Measurements from ENCODE around the gene PUS10. TPM values are rescaled to one million over a fixed set of nuclear protein-coding genes. Genes with fewer than 3 reads are reported as not detected.
"Not testable (repeated sequence)": the region's sequence is repeated elsewhere in the genome, so short reads cannot be mapped to it uniquely, and the experiment has no call there.

The PUS10 gene
- total RNA-seq, 2 donors from 2014 or later: 8.5 to 13.4 TPM

- Mint-ChIP-seq H3K36me3 (peaks cover 23 to 32% of the 10 kb centered on the region in 2 donors), H3K27ac (peak overlapping the region; percentile 96 to 100), H3K9me3 (no peaks in the 10 kb centered on the region)
- ATAC-seq: peak in 1 of 2 donors; percentile 1
- no peak for DNase-seq (ENCODE audit: low spot score in 2 of 2)
Observed at GRCh38 chr2:61018318-61018755, 282 bp upstream of the PUS10 start.

- DNase-seq (ENCODE audit: low spot score in 2 of 2) (peak; percentile 70 to 73), ATAC-seq (peak; percentile 40 to 74)
- Mint-ChIP-seq H3K9me3 (no peaks in the 10 kb centered on the region), H3K36me3 (peaks cover 21 to 28% of the 10 kb centered on the region in 2 donors), H3K27ac (peak overlapping the region; percentile 96 to 100)
Observed at GRCh38 chr2:61017003-61017555, 976 bp downstream of the PUS10 start.

DNA sequence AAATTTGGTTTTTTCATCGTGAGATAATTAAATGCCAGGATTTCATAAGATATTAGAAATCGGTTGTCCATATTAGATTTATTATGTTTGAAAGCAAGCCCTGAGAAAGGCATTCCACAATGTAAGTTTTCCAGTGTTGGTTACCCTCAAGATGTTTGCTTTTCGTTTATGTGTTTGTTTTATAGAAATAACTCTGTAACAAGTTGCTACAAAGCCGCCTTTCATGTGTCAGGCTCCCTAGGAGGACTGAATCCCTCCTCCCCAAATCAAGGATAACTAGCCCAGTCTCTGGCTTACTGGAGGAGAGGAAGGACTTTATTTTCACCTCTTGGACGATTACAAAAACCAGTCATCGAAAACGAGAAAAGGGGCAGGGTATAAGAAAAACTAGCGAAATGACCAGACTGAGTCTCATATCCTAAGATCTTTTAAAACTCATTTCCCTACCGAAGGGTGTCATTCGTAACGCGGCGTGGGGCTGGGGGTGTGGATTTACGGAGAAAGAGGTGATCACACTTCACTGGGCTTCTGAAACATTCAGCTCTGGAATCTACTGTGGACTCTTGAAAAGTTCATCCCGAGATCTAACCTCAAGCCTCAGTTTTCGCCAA is 1.6 kb downstream of the PUS10 start:
- peaks cover 15 to 22% of the 10 kb centered on the region in 2 donors for H3K36me3 Mint-ChIP-seq
- ATAC-seq: peak; percentile 72 to 73
- H3K9me3 Mint-ChIP-seq: no peaks in the 10 kb centered on the region
- H3K27ac Mint-ChIP-seq: peak overlapping the region; percentile 96 to 100
- DNase-seq (ENCODE audit: low spot score in 2 of 2): peak; percentile 65 to 77

- Mint-ChIP-seq H3K9me3 (no peaks in the 10 kb centered on the region), H3K36me3 (peaks cover 14 to 21% of the 10 kb centered on the region in 2 donors), H3K27ac (peak overlapping the region in 1 of 2 donors; percentile 96)
- ATAC-seq (no peak), DNase-seq (ENCODE audit: low spot score in 2 of 2) (no peak)
Observed at GRCh38 chr2:61015976-61016375, 2.1 kb downstream of the PUS10 start.

DNA sequence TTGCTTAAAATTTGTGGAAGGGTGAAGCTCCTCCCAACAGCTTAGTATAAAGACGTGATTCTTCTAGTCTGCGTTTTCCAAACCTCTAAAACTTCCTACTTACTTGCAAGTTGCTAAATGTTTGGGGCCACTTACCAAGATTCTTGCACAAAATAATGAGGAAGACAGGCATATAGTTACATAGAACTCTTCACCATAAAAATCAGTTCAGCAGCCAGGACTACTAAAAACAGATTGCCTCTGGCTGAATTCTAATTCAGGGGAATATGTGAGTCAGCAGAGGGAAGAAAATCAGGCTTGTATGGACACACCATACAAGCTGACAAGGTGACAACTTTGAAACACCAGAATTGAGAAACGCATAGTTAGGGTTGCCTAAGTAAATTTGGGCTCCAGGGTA is 3.3 kb downstream of the PUS10 start:
- no peak for ATAC-seq
- no peak for DNase-seq (ENCODE audit: low spot score in 2 of 2)
- peaks cover 14 to 18% of the 10 kb centered on the region in 2 donors for H3K36me3 Mint-ChIP-seq
- H3K9me3 Mint-ChIP-seq: no peaks in the 10 kb centered on the region
- no peak overlapping the region for H3K27ac Mint-ChIP-seq

- peak overlapping the region in 1 of 2 donors; percentile 84 for H3K27ac Mint-ChIP-seq
- DNase-seq (ENCODE audit: low spot score in 2 of 2) (no peak), ATAC-seq (no peak)
- H3K36me3 Mint-ChIP-seq: peaks cover 12 to 13% of the 10 kb centered on the region in 2 donors
- H3K9me3 Mint-ChIP-seq: no peaks in the 10 kb centered on the region
Observed at GRCh38 chr2:61013382-61013781, 4.7 kb downstream of the PUS10 start.

GRCh38 chr2:61012303-61012702 is 5.8 kb downstream of the PUS10 start:
- peak overlapping the region; percentile 45 to 84 for H3K27ac Mint-ChIP-seq
- not testable (repeated sequence) for H3K9me3 Mint-ChIP-seq, H3K36me3 Mint-ChIP-seq
- DNase-seq (ENCODE audit: low spot score in 2 of 2) (peak in 1 of 2 donors; percentile 62), ATAC-seq (peak; percentile 21 to 52)

- Mint-ChIP-seq H3K9me3 (no peaks in the 10 kb centered on the region), H3K27ac (no peak overlapping the region), H3K36me3 (no peaks in the 10 kb centered on the region)
- DNase-seq (ENCODE audit: low spot score in 2 of 2) (no peak), ATAC-seq (no peak)
Observed at GRCh38 chr2:61011678-61012077, 6.4 kb downstream of the PUS10 start.

DNA sequence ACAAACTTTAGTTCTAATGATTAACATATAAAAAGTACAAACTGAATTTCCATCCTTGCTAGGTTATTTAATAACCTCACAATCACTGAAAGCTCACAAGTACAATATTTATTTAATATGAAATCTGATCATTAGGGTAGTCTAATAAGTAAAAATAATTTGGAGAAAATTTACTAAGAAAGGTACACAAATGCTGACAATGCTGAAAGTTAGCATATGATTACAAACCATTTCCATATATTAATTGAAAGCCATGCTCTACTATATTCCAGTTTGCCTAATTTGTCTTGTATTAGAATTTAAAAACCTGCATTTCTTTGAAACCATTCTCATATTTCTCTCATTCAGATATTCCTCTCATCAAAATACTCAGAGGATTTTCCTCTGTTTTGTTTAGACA is 8.7 kb downstream of the PUS10 start:
- no peaks in the 10 kb centered on the region for H3K36me3 Mint-ChIP-seq
- H3K27ac Mint-ChIP-seq: no peak overlapping the region
- no peak for ATAC-seq
- no peaks in the 10 kb centered on the region for H3K9me3 Mint-ChIP-seq
- DNase-seq (ENCODE audit: low spot score in 2 of 2): no peak

DNA sequence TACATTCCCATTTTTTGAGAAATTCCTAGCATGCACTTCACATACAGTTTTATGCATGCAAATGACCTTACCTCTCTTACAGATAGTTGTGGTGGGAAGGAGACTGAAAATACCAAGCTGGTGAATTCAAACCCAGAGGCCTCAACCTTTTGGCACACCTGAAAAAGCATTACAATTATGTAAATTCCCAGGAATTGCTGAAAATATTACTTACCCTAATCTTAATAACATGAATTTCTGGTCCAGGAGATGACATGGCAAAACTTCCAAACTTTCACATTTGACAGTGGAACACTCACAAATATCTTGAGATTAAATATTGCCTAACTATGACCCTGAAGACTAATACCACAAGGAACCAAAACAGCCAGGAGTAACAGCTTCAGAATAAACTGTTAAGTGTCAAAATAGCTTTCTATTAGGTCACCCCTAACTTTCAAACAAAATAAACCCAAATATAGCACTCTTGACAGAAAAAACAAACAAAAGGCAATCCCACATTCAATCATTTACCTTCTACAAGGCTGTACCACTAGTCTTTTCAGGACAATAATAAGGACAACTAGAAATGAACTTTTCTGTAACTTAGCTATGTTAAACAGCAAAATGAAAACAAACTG is 11.5 kb downstream of the PUS10 start:
- Mint-ChIP-seq H3K36me3 (no peaks in the 10 kb centered on the region), H3K27ac (no peak overlapping the region), H3K9me3 (no peaks in the 10 kb centered on the region)
- no peak for ATAC-seq
- no peak for DNase-seq (ENCODE audit: low spot score in 2 of 2)

GRCh38 chr2:61005736-61006135 is 12.3 kb downstream of the PUS10 start:
- H3K27ac Mint-ChIP-seq: no peak overlapping the region
- no peak for DNase-seq (ENCODE audit: low spot score in 2 of 2)

DNA sequence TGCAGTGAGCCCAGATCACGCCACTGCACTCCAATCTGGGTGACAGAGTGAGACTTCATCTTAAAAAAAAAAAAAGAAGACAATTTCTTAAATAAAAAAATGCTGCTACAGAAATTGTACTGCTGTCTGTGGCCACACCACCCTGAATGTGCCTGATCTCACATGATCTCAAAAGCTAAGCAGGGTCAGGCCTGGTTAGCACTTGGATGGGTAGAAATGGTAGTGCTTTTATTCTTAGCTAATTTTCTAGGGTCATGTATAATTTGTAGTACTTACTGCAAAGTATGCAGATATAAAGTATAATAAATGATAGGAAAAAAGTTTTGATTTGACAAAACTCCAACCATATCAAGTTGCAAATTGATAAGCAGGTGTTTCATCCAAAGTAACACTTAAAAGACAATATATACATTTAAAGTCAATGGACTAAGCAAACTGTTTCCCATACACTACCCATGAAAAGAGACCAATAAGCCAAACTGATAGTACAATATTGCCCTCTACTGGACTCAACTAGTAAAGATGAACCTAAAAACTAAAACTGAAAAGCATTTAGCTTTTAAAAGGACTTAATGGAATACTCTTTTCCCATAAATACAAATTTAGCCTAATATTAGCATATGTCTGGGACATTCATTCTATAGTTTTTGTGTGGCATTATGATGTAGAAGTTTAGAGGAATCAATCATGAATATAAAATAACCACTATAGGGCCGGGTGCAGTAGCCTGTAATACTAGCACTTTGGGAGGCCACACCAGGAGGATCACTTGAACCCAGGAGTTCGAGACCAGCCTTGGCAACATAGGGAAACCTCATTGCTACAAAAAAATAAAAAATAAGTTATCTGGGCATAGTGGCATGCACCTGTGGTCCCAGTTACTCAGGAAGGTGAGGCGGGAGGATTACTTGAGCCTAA is 19.2 kb downstream of the PUS10 start:
- H3K9me3 Mint-ChIP-seq: no peaks in the 10 kb centered on the region
- no peaks in the 10 kb centered on the region for H3K36me3 Mint-ChIP-seq
- no peak overlapping the region for H3K27ac Mint-ChIP-seq
- DNase-seq (ENCODE audit: low spot score in 2 of 2) (no peak), ATAC-seq (peak; percentile 53 to 67)

More at GRCh38 chr2:61005736-61006135, 12.3 kb downstream of the PUS10 start:
- ATAC-seq: no peak
- H3K36me3 Mint-ChIP-seq: no peaks in the 10 kb centered on the region
- no peaks in the 10 kb centered on the region for H3K9me3 Mint-ChIP-seq

DNA sequence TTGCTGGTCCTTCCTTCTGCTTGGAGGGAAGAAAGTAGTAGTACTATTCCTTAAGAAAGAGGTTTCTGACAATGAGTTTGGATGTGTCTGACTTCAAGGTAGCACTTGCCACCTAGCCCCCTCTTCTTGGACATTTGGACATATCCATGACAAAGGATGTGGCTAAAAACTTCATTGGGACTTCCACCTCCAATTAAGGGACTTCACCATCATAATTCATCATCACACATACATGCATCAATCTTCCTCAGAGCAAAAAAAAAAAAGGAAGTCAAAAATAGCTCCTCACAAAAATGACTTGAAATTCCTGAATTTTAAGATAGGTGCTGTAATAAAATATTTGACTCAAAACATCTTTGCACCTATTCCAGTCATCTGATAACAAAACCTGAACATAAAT is 23.9 kb downstream of the PUS10 start:
- Mint-ChIP-seq H3K27ac (no peak overlapping the region), H3K36me3 (peaks cover 0 to 22% of the 10 kb centered on the region in 2 donors), H3K9me3 (no peaks in the 10 kb centered on the region)
- DNase-seq (ENCODE audit: low spot score in 2 of 2): no peak
- no peak for ATAC-seq

DNA sequence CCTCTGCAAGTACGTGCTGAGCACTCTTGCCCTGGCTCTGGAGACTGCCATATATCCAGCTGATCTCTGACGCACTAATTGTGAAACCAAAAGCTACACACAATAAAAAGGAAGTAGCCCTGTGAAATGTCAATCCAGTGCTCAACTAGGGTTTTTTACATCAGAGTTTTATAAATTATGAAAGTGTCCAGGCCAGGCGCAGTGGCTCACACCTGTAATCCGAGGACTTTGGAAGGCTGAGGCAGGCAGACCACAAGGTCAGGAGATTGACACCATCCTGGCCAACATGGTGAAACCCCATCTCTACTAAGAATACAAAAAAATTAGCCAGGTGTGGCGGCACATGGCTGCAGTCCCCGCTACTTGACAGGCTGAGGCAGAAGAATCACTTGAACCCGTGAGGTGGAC is 25.1 kb downstream of the PUS10 start:
- ATAC-seq: peak; percentile 71 to 96
- DNase-seq (ENCODE audit: low spot score in 2 of 2): no peak

GRCh38 chr2:60991644-60992043 is 26.4 kb downstream of the PUS10 start:
- Mint-ChIP-seq H3K27ac (no peak overlapping the region), H3K36me3 (peaks cover 0 to 22% of the 10 kb centered on the region in 2 donors), H3K9me3 (no peaks in the 10 kb centered on the region)
- no peak for ATAC-seq
- DNase-seq (ENCODE audit: low spot score in 2 of 2): no peak

More for the DNA sequence above, 25.1 kb downstream of the PUS10 start:
- H3K27ac Mint-ChIP-seq: no peak overlapping the region
- H3K36me3 Mint-ChIP-seq: peaks cover 0 to 22% of the 10 kb centered on the region in 2 donors
- no peaks in the 10 kb centered on the region for H3K9me3 Mint-ChIP-seq

- H3K36me3 Mint-ChIP-seq: peaks cover 0 to 22% of the 10 kb centered on the region in 2 donors
- DNase-seq (ENCODE audit: low spot score in 2 of 2): no peak
- H3K9me3 Mint-ChIP-seq: no peaks in the 10 kb centered on the region
- no peak for ATAC-seq
- H3K27ac Mint-ChIP-seq: no peak overlapping the region
Observed at GRCh38 chr2:60989259-60989658, 28.8 kb downstream of the PUS10 start.

- not testable (repeated sequence) for ATAC-seq; H3K9me3 Mint-ChIP-seq; H3K27ac Mint-ChIP-seq; DNase-seq (ENCODE audit: low spot score in 2 of 2)
- peaks cover 0 to 19% of the 10 kb centered on the region in 2 donors for H3K36me3 Mint-ChIP-seq
Observed at GRCh38 chr2:60987656-60988055, 30.4 kb downstream of the PUS10 start.

All from activated naive CD4-positive, alpha-beta T cell treated with anti-CD3 and anti-CD28 coated beads, Interleukin-2, amount 50 U/mL, for 72 hours (primary cell).